Activated T-cell treated with anti-CD3 and anti-CD28 coated beads for 4 hours (primary cell): ENCODE measurements around the gene ENO1.
"Not testable (repeated sequence)": the region's sequence is repeated elsewhere in the genome, so short reads cannot be mapped to it uniquely, and the experiment has no call there.

Experiments
- DNase-seq: peaks from one replicate; pipeline ENCODE4 v3.0.0-alpha.2; 2020

The ENO1 gene

DNA sequence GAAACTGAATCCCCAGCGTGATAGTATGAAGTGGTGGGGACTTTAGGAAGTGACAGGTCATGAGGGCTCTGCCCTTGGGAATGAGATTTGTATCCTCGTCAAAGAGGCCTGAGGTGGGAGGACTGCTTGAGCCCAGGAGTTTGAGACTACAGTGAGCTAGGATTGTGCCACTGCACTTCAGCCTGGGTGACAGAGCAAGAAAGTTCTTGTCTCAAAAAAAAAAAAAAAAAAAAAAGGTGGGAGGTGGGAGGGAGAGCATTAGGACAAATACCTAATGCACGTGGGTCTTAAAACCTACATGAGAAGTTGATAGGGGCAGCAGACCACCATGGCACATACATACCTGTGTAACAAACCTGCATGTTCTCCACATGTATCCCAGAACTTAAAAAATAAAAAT is 37.1 kb downstream of the ENO1 start:
- DNase-seq, result no peak

DNA sequence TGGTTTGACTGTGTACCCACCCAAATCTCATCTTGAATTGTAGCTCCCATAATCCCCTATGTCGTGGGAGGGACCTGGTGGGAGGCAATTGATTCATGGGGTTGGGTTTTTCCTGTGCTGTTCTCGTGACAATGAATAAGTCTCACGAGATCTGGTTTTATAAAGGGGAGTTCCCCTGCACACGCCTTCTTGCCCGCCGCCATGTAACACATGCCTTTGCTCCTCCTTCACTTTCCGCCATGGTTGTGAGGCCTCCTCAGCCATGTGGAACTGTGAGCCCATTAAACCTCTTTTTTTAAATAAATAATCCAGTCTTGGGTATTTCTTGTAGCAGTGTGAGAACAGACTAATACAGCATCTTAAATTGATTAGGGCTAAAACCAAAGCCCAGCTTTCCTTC is 38.5 kb downstream of the ENO1 start:
- DNase-seq, result no peak

DNA sequence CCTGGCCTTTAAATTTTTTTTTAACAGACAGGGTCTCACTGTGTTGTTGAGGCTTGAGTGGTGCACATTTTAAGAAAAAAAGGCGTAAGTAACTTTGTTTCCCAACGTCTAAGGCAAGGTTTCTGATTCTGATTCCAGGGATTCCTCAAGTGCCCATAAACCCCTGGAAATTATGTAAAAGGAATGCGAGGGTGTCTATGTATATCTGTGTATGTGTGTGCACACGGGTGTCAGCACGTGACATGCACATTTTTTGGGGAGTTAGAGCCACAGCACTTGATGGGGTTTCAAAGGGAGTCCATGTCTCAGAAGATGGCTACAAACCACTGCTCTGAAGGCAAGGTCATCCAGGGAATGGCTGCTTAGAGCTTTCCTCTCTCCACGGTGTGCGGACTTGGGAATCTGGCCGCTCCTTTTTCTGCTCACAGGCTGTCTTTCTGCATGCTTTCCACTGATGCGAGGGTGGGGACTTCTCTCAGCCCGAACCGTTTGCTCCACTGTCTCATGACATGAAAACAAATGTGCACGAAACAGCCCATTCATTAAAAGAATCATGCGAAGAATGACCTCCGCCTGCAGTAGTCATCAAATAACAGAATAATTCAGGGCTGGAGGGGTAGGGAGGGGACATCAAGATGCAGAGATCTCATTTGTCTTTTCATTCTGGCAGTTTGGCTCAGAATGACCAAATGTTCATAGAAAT is 42.4 kb downstream of the ENO1 start:
- DNase-seq, result no peak

DNA sequence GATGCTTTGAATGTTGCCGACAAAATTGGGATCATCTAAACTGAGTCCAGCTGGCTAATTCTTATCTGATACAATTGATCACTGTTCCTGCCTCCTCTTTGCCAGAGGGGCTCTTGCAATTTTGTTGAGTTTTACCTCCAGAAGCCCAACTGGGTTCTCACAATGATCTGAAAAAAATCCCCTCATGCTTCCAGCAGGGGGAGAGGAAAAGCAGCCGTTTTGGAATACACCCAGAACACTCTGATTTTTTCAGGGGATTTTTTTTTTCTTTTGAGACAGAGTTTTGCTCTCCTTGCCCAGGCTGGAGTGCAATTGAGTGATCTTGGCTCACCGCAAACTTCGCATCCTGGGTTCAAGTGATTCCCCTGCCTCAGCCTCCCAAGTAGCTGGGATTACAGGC is 47.1 kb downstream of the ENO1 start:
- no peak for DNase-seq

DNA sequence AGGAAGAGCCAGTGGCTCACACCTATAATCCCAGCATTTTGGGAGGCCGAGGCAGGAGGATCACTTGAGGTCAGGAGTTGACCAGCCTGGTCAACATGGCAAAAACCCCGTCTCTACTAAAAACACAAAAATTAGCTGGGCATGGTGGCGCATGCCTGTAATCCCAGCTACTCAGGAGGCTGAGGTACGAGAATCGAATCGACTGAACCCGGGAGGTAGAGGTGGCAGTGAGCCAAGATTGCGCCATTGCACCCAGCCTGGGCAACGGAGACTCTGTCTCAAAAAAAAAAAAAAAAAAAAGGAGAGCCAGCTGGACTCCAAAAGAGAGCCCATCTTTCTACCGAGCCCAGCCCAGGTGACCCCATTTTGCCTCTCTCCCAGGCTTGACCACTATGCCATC is 47.8 kb downstream of the ENO1 start:
- DNase-seq, result not testable (repeated sequence)

DNA sequence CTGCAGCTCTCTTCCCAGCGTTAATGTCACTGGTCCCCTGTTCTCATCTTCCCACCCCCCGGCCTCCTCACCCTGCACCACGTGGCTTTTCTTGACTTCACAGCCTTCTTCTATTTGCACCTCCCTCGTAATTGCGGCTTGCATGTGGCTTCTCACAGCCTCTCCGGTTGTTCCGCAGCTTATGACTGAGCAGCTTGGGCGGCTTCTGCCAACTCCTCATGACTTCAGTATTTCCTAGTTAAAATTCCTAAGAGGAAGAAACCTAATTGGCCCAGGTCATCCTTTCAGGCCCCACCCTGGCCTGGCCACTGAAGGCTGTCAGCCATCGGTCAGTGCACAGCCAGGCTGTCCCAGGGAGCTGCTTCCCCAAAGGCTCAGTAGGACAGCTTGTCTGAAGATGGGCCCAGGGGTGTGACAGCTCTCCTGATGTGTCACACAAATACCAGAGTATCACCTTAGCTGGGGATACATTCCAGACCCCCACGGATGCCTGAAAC is 52.5 kb downstream of the ENO1 start:
- no peak for DNase-seq

DNA sequence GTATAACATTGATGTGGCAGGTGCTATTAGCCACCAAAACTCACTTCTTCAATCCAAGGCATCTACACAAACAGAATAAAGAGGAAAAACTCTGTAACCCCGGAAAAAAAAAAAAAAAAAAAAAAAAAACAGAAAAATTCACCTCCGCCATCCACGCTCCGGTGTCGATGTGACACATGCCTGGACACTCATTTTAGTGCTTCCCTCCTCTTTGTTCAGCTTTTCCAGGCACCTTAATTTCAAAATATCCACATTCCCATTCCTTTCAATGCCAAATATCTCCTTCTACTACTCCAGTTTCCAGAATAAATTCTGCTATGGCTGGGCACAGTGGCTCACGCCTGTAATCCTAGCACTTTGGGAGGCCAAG is 55.2 kb downstream of the ENO1 start:
- DNase-seq, result no peak

DNA sequence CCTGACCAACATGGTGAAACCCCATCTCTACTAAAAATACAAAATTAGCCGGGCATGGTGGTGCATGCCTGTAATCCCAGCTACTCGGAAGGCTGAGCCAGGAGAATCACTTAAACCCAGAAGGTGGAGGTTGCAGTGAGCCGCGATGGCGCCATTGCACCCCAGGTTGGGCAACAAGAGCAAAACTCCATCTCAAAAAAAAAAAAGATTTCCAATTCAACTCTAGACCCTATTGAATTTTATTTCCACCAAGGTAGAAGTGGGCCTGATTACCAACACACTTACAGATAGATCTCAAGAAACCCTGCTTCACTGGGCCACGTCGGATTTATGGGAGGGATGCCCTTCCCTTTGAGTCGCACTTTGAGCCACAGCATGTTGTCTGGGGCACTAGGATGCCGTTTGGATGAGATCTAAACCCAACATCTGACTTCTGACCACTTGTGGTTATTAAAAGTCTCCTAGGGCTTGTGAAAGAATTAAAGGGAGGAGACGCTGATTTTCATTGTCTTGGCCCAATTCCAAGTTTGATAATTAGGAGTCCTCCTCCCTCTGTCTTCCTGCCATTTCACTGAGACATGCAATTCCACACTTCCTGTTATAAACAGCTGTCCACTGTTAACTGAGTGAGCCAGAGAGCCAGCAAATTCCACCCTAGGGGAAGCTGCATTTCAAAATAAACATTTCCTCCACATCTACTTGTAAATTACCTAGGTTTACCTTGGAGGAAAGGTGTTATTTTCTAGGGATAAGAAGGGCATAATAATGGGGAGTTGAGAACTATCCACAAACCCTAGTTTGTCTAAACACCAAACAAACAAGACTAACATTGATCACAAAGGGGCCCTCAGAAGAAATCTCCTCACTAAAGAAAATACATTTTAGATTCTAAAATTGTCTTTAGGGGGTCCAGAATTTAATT is 55.9 kb downstream of the ENO1 start:
- no peak for DNase-seq

DNA sequence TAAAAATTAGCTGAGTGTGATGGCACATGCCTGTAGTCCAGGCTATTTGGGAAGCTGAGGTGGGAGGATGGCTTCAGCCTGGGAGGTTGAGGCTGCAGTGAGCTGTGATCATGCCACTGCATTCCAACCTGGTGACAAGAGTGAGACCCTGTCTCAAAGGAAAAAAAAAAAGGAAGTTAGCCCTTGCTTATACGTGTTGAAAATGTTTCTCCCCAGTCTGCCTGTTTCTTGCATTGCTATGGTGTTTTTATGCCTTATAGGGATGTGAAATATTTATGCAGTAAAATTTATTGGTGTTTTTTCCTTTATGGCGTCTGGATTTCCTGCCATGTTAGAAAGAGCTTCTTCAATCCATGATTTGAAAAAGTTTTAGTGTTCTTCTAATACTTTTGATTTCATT is 57.4 kb downstream of the ENO1 start:
- no peak for DNase-seq

DNA sequence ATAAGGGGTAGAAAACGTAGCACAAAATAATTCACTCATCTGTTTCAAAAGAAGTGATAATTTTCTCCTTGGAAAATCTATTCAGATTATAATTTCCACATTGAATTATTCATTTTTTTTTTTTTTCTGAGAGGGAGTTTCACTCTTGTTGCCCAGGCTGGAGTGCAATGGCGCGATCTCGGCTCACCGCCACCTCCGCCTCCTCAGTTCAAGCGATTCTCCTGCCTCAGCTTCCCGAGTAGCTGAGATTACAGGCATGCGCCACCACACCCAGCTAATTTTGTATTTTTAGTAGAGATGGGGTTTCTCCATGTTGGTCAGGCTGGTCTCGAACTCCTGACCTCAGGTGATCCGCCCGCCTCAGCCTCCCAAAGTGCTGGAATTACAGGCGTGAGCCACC is 59.7 kb downstream of the ENO1 start:
- not testable (repeated sequence) for DNase-seq

DNA sequence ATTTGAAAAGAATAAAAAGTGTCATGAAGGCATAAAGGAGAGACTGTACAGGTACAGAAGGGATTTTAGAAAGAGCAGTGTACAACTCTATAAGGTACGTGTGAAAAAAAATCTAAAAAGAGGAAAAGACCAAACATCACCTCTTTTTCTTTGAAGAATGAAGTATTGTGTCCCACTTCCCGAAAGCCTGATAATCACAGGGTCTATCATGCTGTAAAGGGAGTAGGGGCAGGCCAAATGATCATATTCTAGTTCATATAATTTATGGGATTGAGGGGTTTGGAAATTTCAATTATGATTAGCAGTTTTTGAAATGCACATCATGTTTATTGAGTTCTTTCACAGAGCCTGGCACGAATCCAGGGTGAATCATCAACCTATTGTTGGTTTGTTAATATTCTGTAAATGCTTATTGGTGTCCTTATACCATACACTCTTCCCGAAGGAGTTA is 60.1 kb downstream of the ENO1 start:
- DNase-seq, result no peak

DNA sequence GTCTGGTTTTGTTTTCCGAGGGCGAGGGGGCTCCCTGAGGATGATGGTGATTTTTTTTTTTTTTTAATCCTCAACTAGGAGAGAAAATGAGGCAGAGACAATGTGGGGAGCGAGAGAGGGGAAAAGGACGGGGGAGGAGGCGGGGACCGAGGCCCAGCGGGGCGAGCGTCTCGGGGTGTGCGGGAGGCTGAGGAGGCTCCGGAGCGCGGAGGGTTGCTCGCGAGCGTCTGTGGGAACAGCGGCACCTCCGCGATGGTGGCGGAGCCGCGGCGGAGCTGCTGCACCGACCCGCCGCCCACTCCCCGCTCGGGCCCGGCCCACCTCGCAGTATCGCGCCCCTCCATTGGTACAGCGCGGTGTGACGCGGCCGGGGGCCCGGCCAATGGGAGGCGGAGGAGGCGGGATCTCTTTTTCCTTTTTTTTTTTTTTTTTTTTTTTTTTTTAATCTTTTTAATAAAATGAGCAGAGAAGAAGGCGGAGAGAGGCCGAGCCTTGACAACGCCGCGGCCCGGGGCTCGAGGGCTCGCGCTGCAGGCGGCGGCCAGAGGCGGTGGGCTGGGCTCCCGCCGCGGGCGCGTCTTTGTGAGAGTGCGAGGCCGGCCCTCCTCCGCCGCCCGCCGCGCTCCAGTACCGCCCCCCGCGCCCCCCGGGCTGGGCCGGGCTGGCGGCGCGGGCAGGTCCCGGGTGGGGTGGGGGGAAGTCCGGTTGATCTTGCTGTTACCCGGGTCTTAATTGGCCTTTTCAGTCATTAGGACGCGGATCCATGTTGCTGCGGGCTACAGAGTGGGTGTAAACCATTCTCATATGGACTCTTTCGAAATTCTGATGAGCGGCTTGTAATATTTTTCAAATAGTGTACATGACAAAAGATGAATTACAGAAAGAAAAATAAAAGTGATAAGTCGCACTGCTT is 60.8 kb downstream of the ENO1 start, which contains the start of gene RERE:
Gene RERE, minus strand, starts transcription at position 229 of the 913 bp plus-strand sequence.
- DNase-seq, result peak; percentile 95

DNA sequence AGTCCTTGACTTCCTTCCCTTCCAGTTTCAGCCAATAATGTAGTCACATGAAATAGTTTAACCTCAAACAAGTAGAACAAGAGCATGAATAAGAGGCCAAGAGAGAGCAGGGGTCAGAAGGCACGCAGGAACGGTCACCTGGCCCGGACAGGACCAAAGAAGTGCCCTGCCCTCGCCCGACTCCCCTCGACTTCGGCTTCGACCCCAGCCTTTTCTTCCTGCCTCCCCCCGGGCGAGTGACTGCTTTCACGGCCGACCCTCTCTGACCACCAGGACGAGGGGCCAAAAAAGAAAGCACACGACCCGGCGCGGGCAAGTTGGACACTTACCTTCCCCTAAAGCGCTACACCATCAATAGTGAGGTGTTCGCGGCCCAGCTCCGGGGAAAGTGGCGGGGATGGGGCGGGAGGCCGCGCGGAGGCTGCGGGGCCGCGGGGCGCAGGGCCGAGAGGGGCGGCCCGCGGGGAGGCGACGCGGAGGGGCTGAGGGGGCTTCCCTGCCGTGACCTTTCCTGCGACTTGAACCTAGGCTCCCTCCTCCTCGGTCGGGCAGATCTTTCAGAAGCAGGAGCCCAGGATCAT is 61.6 kb downstream of the ENO1 start:
- DNase-seq, result peak; percentile 9

DNA sequence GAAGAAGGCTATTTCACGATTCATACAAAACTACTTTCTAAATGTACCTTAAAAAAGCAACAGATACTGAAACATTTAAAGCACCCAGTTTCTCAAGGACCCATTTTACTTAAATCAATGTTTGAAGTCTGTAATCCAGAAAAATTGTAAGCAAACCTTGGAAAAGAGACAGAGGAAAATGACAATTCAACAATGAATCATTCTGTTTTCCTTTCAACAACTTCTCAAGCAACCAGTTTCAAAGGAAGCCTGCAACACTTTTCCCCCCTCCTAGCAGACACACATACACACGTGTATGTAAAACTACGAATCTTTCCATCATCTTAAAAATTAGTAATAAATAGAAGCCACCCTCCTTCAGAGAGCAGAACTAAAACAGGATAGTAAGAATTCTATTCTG is 62.2 kb downstream of the ENO1 start:
- DNase-seq, result no peak

DNA sequence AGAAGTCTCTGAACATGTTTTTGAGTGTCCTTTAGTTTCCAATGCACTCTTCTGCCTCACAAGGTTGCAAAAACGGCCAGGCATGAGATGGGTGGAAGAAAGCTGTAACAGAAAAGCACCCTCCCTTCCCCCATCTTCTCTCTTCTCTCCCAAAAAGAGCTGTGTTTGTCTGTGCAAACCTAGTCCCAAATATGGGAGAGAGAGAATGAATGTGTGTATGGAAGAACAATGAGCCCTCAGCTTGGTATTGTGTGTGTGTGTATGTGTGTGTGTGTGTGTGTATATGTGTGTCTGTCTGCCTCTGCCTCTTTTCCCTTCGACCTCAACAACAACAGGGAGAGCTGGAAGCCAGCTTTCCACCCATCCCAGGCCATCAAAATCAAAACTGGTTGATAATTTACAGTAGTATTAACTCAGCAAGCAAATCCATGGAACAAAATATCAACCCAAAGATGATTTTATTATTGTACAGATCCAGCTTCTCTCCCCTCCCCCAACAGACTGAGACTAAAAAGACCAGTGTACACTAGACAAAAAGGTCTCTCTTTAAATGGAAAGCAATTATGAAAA is 62.8 kb downstream of the ENO1 start:
- no peak for DNase-seq

DNA sequence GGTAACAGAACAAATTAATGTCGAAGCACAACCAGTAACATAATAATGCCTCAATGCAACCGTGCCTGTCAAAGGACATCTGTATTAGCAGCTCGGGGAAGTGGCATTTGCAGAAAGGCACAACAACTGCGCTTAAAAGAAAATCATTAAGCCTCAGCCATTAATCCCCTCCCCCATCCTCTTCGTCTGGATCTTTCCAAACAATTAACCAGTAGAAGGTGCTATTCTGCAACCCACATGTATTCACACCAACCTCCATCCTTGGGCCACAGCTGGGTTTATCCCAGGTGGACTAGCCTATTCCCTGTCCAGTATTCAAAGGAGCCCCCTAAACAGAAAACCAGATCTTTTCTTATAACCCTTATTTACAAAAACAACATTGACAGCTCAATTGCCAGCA is 63.6 kb downstream of the ENO1 start:
- DNase-seq, result no peak

DNA sequence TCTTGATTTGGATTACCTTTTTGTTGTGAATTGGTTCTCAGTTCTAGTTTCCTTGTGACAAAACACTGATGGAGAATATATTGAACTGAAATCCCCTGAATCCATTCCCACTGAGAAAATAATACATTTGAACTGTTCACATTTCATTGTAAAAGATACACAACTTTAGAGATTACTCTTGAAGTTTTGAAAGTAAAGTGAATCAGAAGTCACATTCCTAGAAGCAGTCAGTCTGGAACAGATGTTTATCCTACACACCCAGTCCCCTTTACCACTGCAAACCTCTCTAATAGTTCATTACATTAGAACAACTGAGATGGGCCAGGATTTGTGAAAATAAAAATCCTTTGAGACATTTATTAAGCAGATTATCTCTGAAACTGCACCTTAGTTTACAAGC is 64.5 kb downstream of the ENO1 start:
- DNase-seq, result no peak

DNA sequence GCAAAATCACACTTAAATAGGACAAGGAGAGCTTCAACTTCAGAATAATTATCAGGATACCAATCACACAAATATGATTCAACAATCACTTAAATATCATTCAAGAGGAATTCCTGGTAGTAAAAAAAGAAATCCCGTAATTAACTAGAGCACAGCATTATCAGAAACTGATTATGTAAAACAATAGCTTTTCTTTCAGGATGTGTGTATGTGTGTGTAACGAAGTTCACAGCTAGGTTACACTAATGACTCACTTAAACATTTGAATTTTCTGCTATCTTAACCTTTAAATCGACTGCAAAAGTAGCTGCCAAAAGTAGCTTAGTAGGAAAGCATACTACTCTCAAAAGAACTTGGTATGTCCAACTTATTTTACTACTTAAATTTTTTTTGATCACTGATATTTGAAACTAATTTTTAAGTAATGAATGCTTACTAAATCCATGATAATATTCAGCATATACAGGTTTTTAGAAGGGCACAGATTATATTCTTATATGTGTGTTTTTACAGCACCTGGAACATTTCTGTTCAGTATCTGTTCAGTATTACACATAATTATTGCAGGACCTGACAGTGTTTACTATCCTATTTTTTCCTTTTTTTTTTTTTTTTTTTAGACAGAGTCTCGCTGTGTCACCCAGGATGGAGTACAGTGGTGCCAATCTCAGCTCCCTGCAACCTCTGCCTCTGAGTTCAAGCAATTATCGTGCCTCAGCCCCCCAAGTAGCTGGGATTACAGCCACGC is 65.3 kb downstream of the ENO1 start:
- no peak for DNase-seq

DNA sequence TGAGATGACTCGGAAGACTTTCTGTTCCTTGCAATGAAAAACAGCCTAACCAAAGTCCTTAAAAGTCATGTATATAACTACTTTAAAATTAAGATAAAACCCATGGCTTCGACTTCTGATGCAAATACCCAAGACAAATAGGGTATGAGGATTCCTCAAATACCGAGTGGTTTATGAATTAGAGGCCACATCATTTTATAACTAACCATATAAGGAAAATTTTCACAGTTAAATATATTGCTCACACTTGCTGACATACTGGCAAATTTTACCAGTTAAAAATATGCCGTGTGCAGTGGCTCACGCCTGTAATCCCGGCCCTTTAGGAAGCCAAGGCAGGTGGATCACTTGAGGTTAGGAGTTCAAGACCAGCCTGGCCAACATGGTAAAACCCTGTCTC is 66.4 kb downstream of the ENO1 start:
- no peak for DNase-seq
